ENCODE measurements around the gene BBS10. TPM values are rescaled to one million over a fixed set of nuclear protein-coding genes. Genes with fewer than 3 reads are reported as not detected.
"Not testable (repeated sequence)": the region's sequence is repeated elsewhere in the genome, so short reads cannot be mapped to it uniquely, and the experiment has no call there.

BBS10 gene
- total RNA-seq, 1 experiment from 2014 or later = 8.2 TPM

DNA sequence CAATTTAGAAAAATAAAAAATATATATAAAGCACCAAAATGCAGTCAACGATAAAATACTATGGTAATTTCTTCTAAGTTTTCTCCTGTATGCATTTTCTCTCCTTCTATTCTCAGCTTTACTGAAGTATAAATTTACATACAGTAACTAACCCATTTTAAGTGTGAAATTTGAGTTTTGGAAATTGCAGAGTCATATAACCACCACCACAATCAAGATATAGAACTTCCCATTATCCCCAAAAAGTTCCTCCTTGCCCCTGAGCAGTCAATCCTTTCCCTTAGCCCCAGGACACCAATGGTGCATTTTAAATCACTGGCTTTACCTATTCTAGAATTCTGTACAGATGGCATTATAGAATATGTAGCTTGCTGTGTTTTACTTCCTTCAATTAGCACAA is 31.0 kb upstream of the BBS10 start:
- POLR2A ChIA-PET = no interaction called here
- no peak overlapping the region for H3K27ac Mint-ChIP-seq
- CTCF ChIA-PET = no interaction called here

DNA sequence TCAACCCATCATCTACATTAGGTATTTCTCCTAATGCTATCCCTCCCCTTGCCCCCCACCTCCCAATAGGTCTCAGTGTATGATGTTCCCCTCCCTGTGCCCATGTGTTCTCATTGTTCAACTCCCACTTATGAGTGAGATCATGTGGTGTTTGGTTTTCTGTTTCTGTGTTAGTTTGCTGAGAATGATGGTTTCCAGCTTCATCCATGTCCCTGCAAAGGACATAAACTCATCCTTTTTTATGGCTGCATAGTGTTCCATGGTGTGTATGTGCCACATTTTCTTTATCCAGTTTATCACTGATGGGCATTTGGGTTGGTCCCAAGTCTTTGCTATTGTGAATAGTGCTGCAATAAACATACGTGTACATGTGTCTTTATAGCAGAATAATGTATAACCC is 28.7 kb upstream of the BBS10 start:
- H3K27ac Mint-ChIP-seq; H3K27me3 Mint-ChIP-seq (ENCODE audit: low read depth); H3K9me3 Mint-ChIP-seq; H3K4me1 Mint-ChIP-seq; CTCF ChIA-PET; POLR2A ChIA-PET; ATAC-seq; DNase-seq (ENCODE audit: low spot score); H3K4me3 Mint-ChIP-seq: not testable (repeated sequence)
- H3K36me3 Mint-ChIP-seq = peaks cover 21% of the 10 kb centered on the region

More for the DNA sequence above, 31.0 kb upstream of the BBS10 start:
- DNase-seq (ENCODE audit: low spot score) (no peak), ATAC-seq (no peak)
- Mint-ChIP-seq H3K27me3 (ENCODE audit: low read depth) (no peaks in the 10 kb centered on the region), H3K9me3 (no peaks in the 10 kb centered on the region), H3K4me1 (no peaks in the 10 kb centered on the region), H3K36me3 (peaks cover 19% of the 10 kb centered on the region), H3K4me3 (no peak overlapping the region)
- TF ChIP-seq ELF4 (CRISPR knock-in tag; IDR thresholded peaks at IDR 0.05; ENCODE audit: low read depth) (no peak), JAZF1 (CRISPR knock-in tag; IDR thresholded peaks at IDR 0.05) (no peak), GTF2I (CRISPR knock-in tag; conservative IDR thresholded peaks at IDR 0.05) (no peak)

DNA sequence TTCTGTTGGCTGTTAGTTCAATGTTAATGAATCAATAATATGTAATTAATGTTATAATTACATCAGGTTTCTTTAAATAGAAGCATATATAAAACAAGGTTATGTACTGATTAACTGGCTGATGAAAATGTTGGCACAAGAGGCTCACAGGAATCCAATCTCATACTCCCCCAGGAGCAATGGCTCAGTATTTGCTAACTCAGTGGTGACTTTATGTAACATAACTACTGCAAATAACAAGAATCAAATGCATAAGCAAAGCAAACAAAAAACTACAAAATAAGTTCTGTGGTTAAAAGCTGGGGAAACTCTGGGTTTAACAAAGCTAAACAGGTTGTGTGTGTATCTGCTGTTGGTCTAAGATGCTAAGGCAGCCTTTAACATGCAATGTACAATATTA is 27.7 kb upstream of the BBS10 start:
- ATAC-seq (no peak), DNase-seq (ENCODE audit: low spot score) (no peak)
- Mint-ChIP-seq H3K4me1 (no peaks in the 10 kb centered on the region), H3K4me3 (no peak overlapping the region), H3K9me3 (no peaks in the 10 kb centered on the region), H3K27me3 (ENCODE audit: low read depth) (no peaks in the 10 kb centered on the region), H3K27ac (no peak overlapping the region), H3K36me3 (peaks cover 21% of the 10 kb centered on the region)
- CTCF ChIA-PET = no interaction called here
- TF ChIP-seq NFYB (CRISPR knock-in tag; conservative IDR thresholded peaks at IDR 0.05; ENCODE audit: low read depth) (no peak), TP53 (CRISPR knock-in tag; IDR thresholded peaks at IDR 0.05) (no peak), ZNF219 (CRISPR knock-in tag; IDR thresholded peaks at IDR 0.05; ENCODE audit: borderline replicate concordance) (no peak), RELA (CRISPR knock-in tag; IDR thresholded peaks at IDR 0.05; ENCODE audit: borderline replicate concordance) (no peak), NR3C1 (CRISPR knock-in tag; conservative IDR thresholded peaks at IDR 0.05; ENCODE audit: low read depth) (no peak), RORB (CRISPR knock-in tag; IDR thresholded peaks at IDR 0.05) (no peak), FOXJ3 (CRISPR knock-in tag; IDR thresholded peaks at IDR 0.05; ENCODE audit: borderline replicate concordance) (no peak), ZBTB21 (CRISPR knock-in tag; IDR thresholded peaks at IDR 0.05; ENCODE audit: borderline replicate concordance) (no peak)
- TF ChIP-seq, protein P1, sequence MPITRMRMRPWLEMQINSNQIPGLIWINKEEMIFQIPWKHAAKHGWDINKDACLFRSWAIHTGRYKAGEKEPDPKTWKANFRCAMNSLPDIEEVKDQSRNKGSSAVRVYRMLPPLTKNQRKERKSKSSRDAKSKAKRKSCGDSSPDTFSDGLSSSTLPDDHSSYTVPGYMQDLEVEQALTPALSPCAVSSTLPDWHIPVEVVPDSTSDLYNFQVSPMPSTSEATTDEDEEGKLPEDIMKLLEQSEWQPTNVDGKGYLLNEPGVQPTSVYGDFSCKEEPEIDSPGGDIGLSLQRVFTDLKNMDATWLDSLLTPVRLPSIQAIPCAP (CRISPR knock-in tag; IDR thresholded peaks at IDR 0.05) = no peak
- TF ChIP-seq, protein P2, sequence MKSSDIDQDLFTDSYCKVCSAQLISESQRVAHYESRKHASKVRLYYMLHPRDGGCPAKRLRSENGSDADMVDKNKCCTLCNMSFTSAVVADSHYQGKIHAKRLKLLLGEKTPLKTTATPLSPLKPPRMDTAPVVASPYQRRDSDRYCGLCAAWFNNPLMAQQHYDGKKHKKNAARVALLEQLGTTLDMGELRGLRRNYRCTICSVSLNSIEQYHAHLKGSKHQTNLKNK (CRISPR knock-in tag; IDR thresholded peaks at IDR 0.05) = no peak
- TF ChIP-seq, protein P3, sequence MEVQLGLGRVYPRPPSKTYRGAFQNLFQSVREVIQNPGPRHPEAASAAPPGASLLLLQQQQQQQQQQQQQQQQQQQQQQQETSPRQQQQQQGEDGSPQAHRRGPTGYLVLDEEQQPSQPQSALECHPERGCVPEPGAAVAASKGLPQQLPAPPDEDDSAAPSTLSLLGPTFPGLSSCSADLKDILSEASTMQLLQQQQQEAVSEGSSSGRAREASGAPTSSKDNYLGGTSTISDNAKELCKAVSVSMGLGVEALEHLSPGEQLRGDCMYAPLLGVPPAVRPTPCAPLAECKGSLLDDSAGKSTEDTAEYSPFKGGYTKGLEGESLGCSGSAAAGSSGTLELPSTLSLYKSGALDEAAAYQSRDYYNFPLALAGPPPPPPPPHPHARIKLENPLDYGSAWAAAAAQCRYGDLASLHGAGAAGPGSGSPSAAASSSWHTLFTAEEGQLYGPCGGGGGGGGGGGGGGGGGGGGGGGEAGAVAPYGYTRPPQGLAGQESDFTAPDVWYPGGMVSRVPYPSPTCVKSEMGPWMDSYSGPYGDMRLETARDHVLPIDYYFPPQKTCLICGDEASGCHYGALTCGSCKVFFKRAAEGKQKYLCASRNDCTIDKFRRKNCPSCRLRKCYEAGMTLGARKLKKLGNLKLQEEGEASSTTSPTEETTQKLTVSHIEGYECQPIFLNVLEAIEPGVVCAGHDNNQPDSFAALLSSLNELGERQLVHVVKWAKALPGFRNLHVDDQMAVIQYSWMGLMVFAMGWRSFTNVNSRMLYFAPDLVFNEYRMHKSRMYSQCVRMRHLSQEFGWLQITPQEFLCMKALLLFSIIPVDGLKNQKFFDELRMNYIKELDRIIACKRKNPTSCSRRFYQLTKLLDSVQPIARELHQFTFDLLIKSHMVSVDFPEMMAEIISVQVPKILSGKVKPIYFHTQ (CRISPR knock-in tag; IDR thresholded peaks at IDR 0.05) = no peak
- TF ChIP-seq, protein P4, sequence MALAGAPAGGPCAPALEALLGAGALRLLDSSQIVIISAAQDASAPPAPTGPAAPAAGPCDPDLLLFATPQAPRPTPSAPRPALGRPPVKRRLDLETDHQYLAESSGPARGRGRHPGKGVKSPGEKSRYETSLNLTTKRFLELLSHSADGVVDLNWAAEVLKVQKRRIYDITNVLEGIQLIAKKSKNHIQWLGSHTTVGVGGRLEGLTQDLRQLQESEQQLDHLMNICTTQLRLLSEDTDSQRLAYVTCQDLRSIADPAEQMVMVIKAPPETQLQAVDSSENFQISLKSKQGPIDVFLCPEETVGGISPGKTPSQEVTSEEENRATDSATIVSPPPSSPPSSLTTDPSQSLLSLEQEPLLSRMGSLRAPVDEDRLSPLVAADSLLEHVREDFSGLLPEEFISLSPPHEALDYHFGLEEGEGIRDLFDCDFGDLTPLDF (CRISPR knock-in tag; IDR thresholded peaks at IDR 0.05) = no peak
- TF ChIP-seq, protein P5, sequence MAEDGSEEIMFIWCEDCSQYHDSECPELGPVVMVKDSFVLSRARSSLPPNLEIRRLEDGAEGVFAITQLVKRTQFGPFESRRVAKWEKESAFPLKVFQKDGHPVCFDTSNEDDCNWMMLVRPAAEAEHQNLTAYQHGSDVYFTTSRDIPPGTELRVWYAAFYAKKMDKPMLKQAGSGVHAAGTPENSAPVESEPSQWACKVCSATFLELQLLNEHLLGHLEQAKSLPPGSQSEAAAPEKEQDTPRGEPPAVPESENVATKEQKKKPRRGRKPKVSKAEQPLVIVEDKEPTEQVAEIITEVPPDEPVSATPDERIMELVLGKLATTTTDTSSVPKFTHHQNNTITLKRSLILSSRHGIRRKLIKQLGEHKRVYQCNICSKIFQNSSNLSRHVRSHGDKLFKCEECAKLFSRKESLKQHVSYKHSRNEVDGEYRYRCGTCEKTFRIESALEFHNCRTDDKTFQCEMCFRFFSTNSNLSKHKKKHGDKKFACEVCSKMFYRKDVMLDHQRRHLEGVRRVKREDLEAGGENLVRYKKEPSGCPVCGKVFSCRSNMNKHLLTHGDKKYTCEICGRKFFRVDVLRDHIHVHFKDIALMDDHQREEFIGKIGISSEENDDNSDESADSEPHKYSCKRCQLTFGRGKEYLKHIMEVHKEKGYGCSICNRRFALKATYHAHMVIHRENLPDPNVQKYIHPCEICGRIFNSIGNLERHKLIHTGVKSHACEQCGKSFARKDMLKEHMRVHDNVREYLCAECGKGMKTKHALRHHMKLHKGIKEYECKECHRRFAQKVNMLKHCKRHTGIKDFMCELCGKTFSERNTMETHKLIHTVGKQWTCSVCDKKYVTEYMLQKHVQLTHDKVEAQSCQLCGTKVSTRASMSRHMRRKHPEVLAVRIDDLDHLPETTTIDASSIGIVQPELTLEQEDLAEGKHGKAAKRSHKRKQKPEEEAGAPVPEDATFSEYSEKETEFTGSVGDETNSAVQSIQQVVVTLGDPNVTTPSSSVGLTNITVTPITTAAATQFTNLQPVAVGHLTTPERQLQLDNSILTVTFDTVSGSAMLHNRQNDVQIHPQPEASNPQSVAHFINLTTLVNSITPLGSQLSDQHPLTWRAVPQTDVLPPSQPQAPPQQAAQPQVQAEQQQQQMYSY (CRISPR knock-in tag; IDR thresholded peaks at IDR 0.05) = no peak
- POLR2A ChIA-PET = no interaction called here
